ENCODE results near the gene PDE6C. TPM values are rescaled to one million over a fixed set of nuclear protein-coding genes. Genes with fewer than 3 reads are reported as not detected.

The PDE6C gene
- total and polyA plus RNA-seq, 5 donors: not detected

GRCh38 chr10:93595378-93596161 is 16.8 kb upstream of the PDE6C start:
- Histone ChIP-seq H3K27me3 (ENCODE audit: control insufficient read depth, insufficient read depth) (no peaks in the 10 kb centered on the region), H3K4me1 (ENCODE audit: control insufficient read depth, insufficient read depth, low read length) (no peaks in the 10 kb centered on the region), H3K27ac (ENCODE audit: low read length) (no peak overlapping the region), H3K4me3 (ENCODE audit: low read length) (no peak overlapping the region), H3K9me3 (ENCODE audit: control insufficient read depth, low read length) (no peaks in the 10 kb centered on the region)
- intact Hi-C loops (cut with DNase I): no loop called here
- no peak for ATAC-seq
- no peak for DNase-seq
- 85% methylated on average over 5 of the region's 5 CpGs for WGBS

- 81% methylated on average over 4 of the region's 4 CpGs for WGBS
- DNase-seq (no peak), ATAC-seq (no peak)
- Histone ChIP-seq H3K9me3 (ENCODE audit: control insufficient read depth, low read length) (no peaks in the 10 kb centered on the region), H3K4me3 (ENCODE audit: low read length) (no peak overlapping the region), H3K27ac (ENCODE audit: low read length) (no peak overlapping the region), H3K27me3 (ENCODE audit: control insufficient read depth, insufficient read depth) (no peaks in the 10 kb centered on the region), H3K4me1 (ENCODE audit: control insufficient read depth, insufficient read depth, low read length) (no peaks in the 10 kb centered on the region)
- intact Hi-C loops (cut with DNase I): no loop called here
Observed at GRCh38 chr10:93596539-93596938, 15.8 kb upstream of the PDE6C start.

- Histone ChIP-seq H3K27ac (ENCODE audit: low read length) (no peak overlapping the region), H3K27me3 (ENCODE audit: control insufficient read depth, insufficient read depth) (no peaks in the 10 kb centered on the region), H3K4me3 (ENCODE audit: low read length) (no peak overlapping the region), H3K4me1 (ENCODE audit: control insufficient read depth, insufficient read depth, low read length) (no peaks in the 10 kb centered on the region), H3K9me3 (ENCODE audit: control insufficient read depth, low read length) (no peaks in the 10 kb centered on the region)
- no peak for DNase-seq
- no peak for ATAC-seq
- WGBS: 91% methylated on average over 1 of the region's 1 CpG
- intact Hi-C loops (cut with DNase I): no loop called here
Observed at GRCh38 chr10:93597075-93597599, 15.2 kb upstream of the PDE6C start.

- H3K27me3 ChIP-seq (ENCODE audit: control insufficient read depth, insufficient read depth): peaks cover 5% of the 10 kb centered on the region
- DNase-seq (no peak), ATAC-seq (no peak)
- WGBS: 90% methylated on average over 5 of the region's 5 CpGs
- H3K9me3 ChIP-seq (ENCODE audit: control insufficient read depth, low read length): no peaks in the 10 kb centered on the region
- no peak overlapping the region for H3K4me3 ChIP-seq (ENCODE audit: low read length)
- no peaks in the 10 kb centered on the region for H3K4me1 ChIP-seq (ENCODE audit: control insufficient read depth, insufficient read depth, low read length)
- intact Hi-C loops (cut with DNase I): no loop called here
- no peak overlapping the region for H3K27ac ChIP-seq (ENCODE audit: low read length)
Observed at GRCh38 chr10:93598157-93598556, 14.2 kb upstream of the PDE6C start.

- WGBS: 35% methylated on average over 1 of the region's 1 CpG
- Histone ChIP-seq H3K27me3 (ENCODE audit: control insufficient read depth, insufficient read depth) (peaks cover 5% of the 10 kb centered on the region), H3K4me3 (ENCODE audit: low read length) (no peak overlapping the region), H3K9me3 (ENCODE audit: control insufficient read depth, low read length) (no peaks in the 10 kb centered on the region), H3K4me1 (ENCODE audit: control insufficient read depth, insufficient read depth, low read length) (no peaks in the 10 kb centered on the region), H3K27ac (ENCODE audit: low read length) (no peak overlapping the region)
- intact Hi-C loops (cut with DNase I): no loop called here
- ATAC-seq (no peak), DNase-seq (no peak)
Observed at GRCh38 chr10:93599335-93599734, 13.0 kb upstream of the PDE6C start.

- ATAC-seq (no peak), DNase-seq (no peak)
- H3K4me1 ChIP-seq (ENCODE audit: control insufficient read depth, insufficient read depth, low read length): no peaks in the 10 kb centered on the region
- no peak overlapping the region for H3K4me3 ChIP-seq (ENCODE audit: low read length)
- WGBS: 79% methylated on average over 4 of the region's 4 CpGs
- intact Hi-C loops (cut with DNase I): no loop called here
- no peak overlapping the region for H3K27ac ChIP-seq (ENCODE audit: low read length)
- H3K27me3 ChIP-seq (ENCODE audit: control insufficient read depth, insufficient read depth): peaks cover 5% of the 10 kb centered on the region
- H3K9me3 ChIP-seq (ENCODE audit: control insufficient read depth, low read length): no peaks in the 10 kb centered on the region
Observed at GRCh38 chr10:93599778-93600177, 12.6 kb upstream of the PDE6C start.

- peak; percentile 29 to 65 (median 53) for DNase-seq
Observed at GRCh38 chr10:93600446-93601145, 11.7 kb upstream of the PDE6C start.

GRCh38 chr10:93601146-93601773 is 11.1 kb upstream of the PDE6C start, which contains the start of gene RBP4:
RBP4 (minus strand) TSS chr10:93601235; CDS start chr10:93601028, 207 bp downstream.
- ATAC-seq (peak; percentile 62 to 67), DNase-seq (peak; percentile 48 to 58 (median 57))
- intact Hi-C loops (cut with DNase I): no loop called here
- no peaks in the 10 kb centered on the region for H3K9me3 ChIP-seq (ENCODE audit: control insufficient read depth, low read length)
- WGBS: under 1% methylated on average over 63 of the region's 63 CpGs
- peak within 1 kb of the TSS; percentile 52 for H3K4me3 ChIP-seq (ENCODE audit: low read length)
- H3K27ac ChIP-seq (ENCODE audit: low read length): no peak within 1 kb of the TSS
- H3K4me1 ChIP-seq (ENCODE audit: control insufficient read depth, insufficient read depth, low read length): no peaks in the 10 kb centered on the region
- peaks cover 5% of the 10 kb centered on the region for H3K27me3 ChIP-seq (ENCODE audit: control insufficient read depth, insufficient read depth)

More at GRCh38 chr10:93600446-93601145, 11.7 kb upstream of the PDE6C start:
- intact Hi-C loops (cut with DNase I): no loop called here
- H3K9me3 ChIP-seq (ENCODE audit: control insufficient read depth, low read length): no peaks in the 10 kb centered on the region
- peaks cover 5% of the 10 kb centered on the region for H3K27me3 ChIP-seq (ENCODE audit: control insufficient read depth, insufficient read depth)
- no peak overlapping the region for H3K27ac ChIP-seq (ENCODE audit: low read length)
- peak overlapping the region; percentile 52 for H3K4me3 ChIP-seq (ENCODE audit: low read length)
- H3K4me1 ChIP-seq (ENCODE audit: control insufficient read depth, insufficient read depth, low read length): no peaks in the 10 kb centered on the region
- WGBS: 9% methylated on average over 60 of the region's 60 CpGs
- peak; percentile 9 to 71 for ATAC-seq

- intact Hi-C loops (cut with DNase I): no loop called here
- Histone ChIP-seq H3K27me3 (ENCODE audit: control insufficient read depth, insufficient read depth) (peaks cover 5% of the 10 kb centered on the region), H3K4me3 (ENCODE audit: low read length) (no peak overlapping the region)
Observed at GRCh38 chr10:93601774-93602162, 10.6 kb upstream of the PDE6C start.

GRCh38 chr10:93603023-93603422 is 9.3 kb upstream of the PDE6C start:
- Histone ChIP-seq H3K27ac (ENCODE audit: low read length) (no peak overlapping the region), H3K4me3 (ENCODE audit: low read length) (no peak overlapping the region), H3K4me1 (ENCODE audit: control insufficient read depth, insufficient read depth, low read length) (no peaks in the 10 kb centered on the region), H3K9me3 (ENCODE audit: control insufficient read depth, low read length) (no peaks in the 10 kb centered on the region), H3K27me3 (ENCODE audit: control insufficient read depth, insufficient read depth) (peaks cover 5% of the 10 kb centered on the region)
- intact Hi-C loops (cut with DNase I): no loop called here
- ATAC-seq (no peak), DNase-seq (no peak)
- WGBS: 95% methylated on average over 2 of the region's 2 CpGs

More at GRCh38 chr10:93601774-93602162, 10.6 kb upstream of the PDE6C start:
- no peaks in the 10 kb centered on the region for H3K9me3 ChIP-seq (ENCODE audit: control insufficient read depth, low read length)
- no peak for ATAC-seq
- 8% methylated on average over 7 of the region's 7 CpGs for WGBS
- no peak overlapping the region for H3K27ac ChIP-seq (ENCODE audit: low read length)
- H3K4me1 ChIP-seq (ENCODE audit: control insufficient read depth, insufficient read depth, low read length): no peaks in the 10 kb centered on the region
- DNase-seq: no peak

- no peak for ATAC-seq
Observed at GRCh38 chr10:93604146-93604545, 8.2 kb upstream of the PDE6C start.

More at GRCh38 chr10:93604146-93604545, 8.2 kb upstream of the PDE6C start:
- intact Hi-C loops (cut with DNase I): no loop called here
- no peak for DNase-seq
- Histone ChIP-seq H3K4me1 (ENCODE audit: control insufficient read depth, insufficient read depth, low read length) (no peaks in the 10 kb centered on the region), H3K9me3 (ENCODE audit: control insufficient read depth, low read length) (no peaks in the 10 kb centered on the region), H3K27ac (ENCODE audit: low read length) (no peak overlapping the region), H3K4me3 (ENCODE audit: low read length) (no peak overlapping the region), H3K27me3 (ENCODE audit: control insufficient read depth, insufficient read depth) (peaks cover 5% of the 10 kb centered on the region)
- 51% methylated on average over 2 of the region's 2 CpGs for WGBS
